ENCODE results near the gene PDE4C. TPM values are rescaled to one million over a fixed set of nuclear protein-coding genes. Genes with fewer than 3 reads are reported as not detected.

Gene PDE4C
- total RNA-seq, 1 experiment from 2014 or later = 1.8 TPM

DNA sequence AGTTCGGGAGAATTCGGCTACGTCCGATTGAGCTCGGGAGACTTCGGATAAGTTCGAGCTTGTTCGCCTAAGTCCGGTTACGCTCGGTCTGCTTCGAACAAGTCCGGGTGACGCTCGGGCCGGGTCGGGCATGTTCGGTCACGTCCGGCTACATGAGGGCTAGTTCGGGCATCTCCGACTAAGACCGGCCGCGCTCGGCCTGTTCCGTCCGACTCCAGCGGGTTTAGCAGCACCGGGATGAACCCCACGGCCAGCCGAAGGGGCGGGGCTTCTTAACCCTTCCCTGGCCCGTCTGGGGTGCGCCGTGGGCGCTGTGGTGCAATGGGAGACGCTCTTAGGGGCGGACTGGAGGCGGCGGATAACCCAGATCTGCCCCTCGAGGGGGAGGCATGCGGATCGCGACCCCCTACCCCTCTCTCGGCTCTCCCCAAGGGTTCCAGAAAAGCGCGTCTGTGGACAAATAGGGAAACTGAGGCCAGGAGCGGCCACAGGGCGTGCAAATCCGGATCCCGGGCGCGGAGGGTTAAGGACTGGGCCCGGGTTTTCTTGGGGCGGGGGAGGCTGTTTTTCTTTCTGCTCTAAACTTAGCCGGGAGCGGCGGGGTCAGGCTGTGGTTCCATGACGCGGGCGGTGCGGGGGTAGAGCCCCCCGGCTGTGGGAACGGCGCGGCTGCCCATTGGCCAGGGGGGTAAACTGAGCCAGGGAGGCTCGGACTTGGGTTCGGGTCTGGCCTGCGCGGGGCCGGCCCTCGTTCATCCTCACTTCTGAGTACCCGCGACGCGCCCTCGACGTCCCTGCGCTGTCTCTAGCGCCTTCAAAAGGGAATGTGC lies 1.5 kb downstream of the PDE4C start:
- intact Hi-C loops (cut with micrococcal nuclease) = no loop called here
- peak; percentile 100 for ATAC-seq
- TF ChIP-seq, protein P1, sequence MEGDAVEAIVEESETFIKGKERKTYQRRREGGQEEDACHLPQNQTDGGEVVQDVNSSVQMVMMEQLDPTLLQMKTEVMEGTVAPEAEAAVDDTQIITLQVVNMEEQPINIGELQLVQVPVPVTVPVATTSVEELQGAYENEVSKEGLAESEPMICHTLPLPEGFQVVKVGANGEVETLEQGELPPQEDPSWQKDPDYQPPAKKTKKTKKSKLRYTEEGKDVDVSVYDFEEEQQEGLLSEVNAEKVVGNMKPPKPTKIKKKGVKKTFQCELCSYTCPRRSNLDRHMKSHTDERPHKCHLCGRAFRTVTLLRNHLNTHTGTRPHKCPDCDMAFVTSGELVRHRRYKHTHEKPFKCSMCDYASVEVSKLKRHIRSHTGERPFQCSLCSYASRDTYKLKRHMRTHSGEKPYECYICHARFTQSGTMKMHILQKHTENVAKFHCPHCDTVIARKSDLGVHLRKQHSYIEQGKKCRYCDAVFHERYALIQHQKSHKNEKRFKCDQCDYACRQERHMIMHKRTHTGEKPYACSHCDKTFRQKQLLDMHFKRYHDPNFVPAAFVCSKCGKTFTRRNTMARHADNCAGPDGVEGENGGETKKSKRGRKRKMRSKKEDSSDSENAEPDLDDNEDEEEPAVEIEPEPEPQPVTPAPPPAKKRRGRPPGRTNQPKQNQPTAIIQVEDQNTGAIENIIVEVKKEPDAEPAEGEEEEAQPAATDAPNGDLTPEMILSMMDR (conservative IDR thresholded peaks at IDR 0.05; ENCODE audit: low read depth, low read length) = no peak
- TF ChIP-seq EZH2 (IDR thresholded peaks at IDR 0.05; ENCODE audit: low read length, unreplicated experiment) (no peak), EZH2phosphoT487 (IDR thresholded peaks at IDR 0.05; ENCODE audit: borderline replicate concordance, low read length) (no peak)
- DNase-seq = peak; percentile 99
- H3K4me3 ChIP-seq (ENCODE audit: low read length) = peak overlapping the region; percentile 61
- peaks cover 8% of the 10 kb centered on the region; the same call in 1 of the 2 replicates for H3K4me1 ChIP-seq (ENCODE audit: insufficient read depth, low read length)
- H3K27ac ChIP-seq (ENCODE audit: low read length) = no peak overlapping the region
- no peaks in the 10 kb centered on the region for H3F3A ChIP-seq (ENCODE audit: low read length, unreplicated experiment)
- ChIA-PET CTCF (interaction anchor here (0.6 to 1.0 kb wide), 7 partner anchors 17 to 104 kb away, joined by 3 to 14 read pairs (median 3); partner anchors contain the start of genes LSM4 and MPV17L2), POLR2A (ENCODE audit: unreplicated experiment) (interaction anchor here (0.9 to 1.0 kb wide), 3 partner anchors 33 to 99 kb away, joined by 4 to 7 read pairs (median 5); partner anchors contain the start of genes JUND and LSM4)
- peak overlapping the region; percentile 92 for H2AFZ ChIP-seq (ENCODE audit: low read length)
- H3K9ac ChIP-seq (ENCODE audit: low read length) = peak overlapping the region; percentile 56
- no peaks in the 10 kb centered on the region for H3K9me3 ChIP-seq (ENCODE audit: low read length)
- H3K36me3 ChIP-seq (ENCODE audit: low read depth, low read length) = no peaks in the 10 kb centered on the region
- H3K4me2 ChIP-seq (ENCODE audit: low read length) = peak overlapping the region; percentile 85
- no peaks in the 10 kb centered on the region for H4K20me1 ChIP-seq (ENCODE audit: low read length)
- no peaks in the 10 kb centered on the region for H3K9me2 ChIP-seq (replicated peaks; ENCODE audit: low read length)
- BruUV-seq (replicated peaks) = no TSS peak
- H3K27me3 ChIP-seq (ENCODE audit: low read length) = peaks cover 9% of the 10 kb centered on the region
- H3K79me2 ChIP-seq (ENCODE audit: low read length) = no peaks in the 10 kb centered on the region

DNA sequence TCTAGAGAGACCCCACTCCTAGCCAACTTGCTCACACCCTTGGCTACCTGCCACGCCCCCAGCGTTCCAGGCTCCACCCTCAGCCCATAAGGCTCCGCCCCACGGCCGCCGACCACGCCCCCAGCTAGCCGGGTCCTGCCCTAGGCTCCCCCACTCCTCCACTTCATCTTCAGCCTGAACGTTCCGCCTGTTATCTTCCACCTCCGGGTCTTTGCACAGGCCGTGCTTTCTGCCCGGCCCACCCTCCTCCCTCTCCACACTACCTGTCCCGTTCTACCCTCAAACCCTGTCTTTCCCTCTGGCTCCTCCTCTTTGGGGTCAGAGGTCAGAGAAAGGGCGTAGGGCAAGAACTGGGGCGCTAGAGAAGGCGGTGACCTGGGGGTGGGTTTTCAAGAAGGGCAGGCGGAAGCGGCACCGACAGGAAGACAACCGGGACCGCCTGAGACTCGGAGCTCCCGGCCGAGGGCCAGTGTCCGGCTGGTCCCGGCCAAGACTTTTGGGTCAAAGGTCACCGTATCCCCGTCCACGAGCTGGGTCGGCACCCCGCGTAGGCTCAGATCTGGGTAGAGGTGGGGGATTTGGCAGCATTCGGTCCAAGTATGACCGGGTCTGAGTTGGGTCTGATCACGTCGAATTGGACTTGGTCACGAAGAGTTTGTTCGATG lies 2.2 kb downstream of the PDE4C start:
- no peaks in the 10 kb centered on the region for H3K9me3 ChIP-seq (ENCODE audit: low read length)
- no TSS peak for BruUV-seq (replicated peaks)
- no peaks in the 10 kb centered on the region for H3K36me3 ChIP-seq (ENCODE audit: low read depth, low read length)
- H3K4me2 ChIP-seq (ENCODE audit: low read length) = peak overlapping the region; percentile 85
- no peak overlapping the region for H3K9ac ChIP-seq (ENCODE audit: low read length)
- H3K27me3 ChIP-seq (ENCODE audit: low read length) = peaks cover 9% of the 10 kb centered on the region
- H3F3A ChIP-seq (ENCODE audit: low read length, unreplicated experiment) = no peaks in the 10 kb centered on the region
- intact Hi-C loops (cut with micrococcal nuclease) = no loop called here
- peaks cover 8% of the 10 kb centered on the region; the same call in 1 of the 2 replicates for H3K4me1 ChIP-seq (ENCODE audit: insufficient read depth, low read length)
- H3K79me2 ChIP-seq (ENCODE audit: low read length) = no peaks in the 10 kb centered on the region
- H3K27ac ChIP-seq (ENCODE audit: low read length) = no peak overlapping the region
- POLR2A ChIA-PET (ENCODE audit: unreplicated experiment) = interaction anchor here (0.9 to 1.0 kb wide), 3 partner anchors 32 to 99 kb away, joined by 4 to 7 read pairs (median 5); partner anchors contain the start of genes JUND and LSM4
- H3K9me2 ChIP-seq (replicated peaks; ENCODE audit: low read length) = no peaks in the 10 kb centered on the region
- DNase-seq (peak; percentile 29), ATAC-seq (no peak)
- H2AFZ ChIP-seq (ENCODE audit: low read length) = peak overlapping the region; percentile 86
- CTCF ChIA-PET = interaction anchor here (0.6 to 1.0 kb wide), 7 partner anchors 16 to 105 kb away, joined by 3 to 14 read pairs (median 3); partner anchors contain the start of genes LSM4 and MPV17L2
- H3K4me3 ChIP-seq (ENCODE audit: low read length) = peak overlapping the region; percentile 61
- TF ChIP-seq EZH2 (IDR thresholded peaks at IDR 0.05; ENCODE audit: low read length, unreplicated experiment) = no peak
- no peak for TF ChIP-seq EZH2phosphoT487 (IDR thresholded peaks at IDR 0.05; ENCODE audit: borderline replicate concordance, low read length)
- TF ChIP-seq, protein P1 (conservative IDR thresholded peaks at IDR 0.05; ENCODE audit: low read depth, low read length) = no peak
- no peaks in the 10 kb centered on the region for H4K20me1 ChIP-seq (ENCODE audit: low read length)

Data from PC-3 (cell line).